NT2/D1 (cell line): ENCODE results near the gene AMOT.

ENCODE experiments used
- DNase-seq: peaks from one replicate; pipeline ENCODE4 v3.0.0-alpha.2; 2011; ENCODE audit warnings: low read depth, low spot score
- H3K27me3 ChIP-seq: 2 replicates; pipeline ENCODE4 v1.6.0; 2011; ENCODE audit warnings: mild to moderate bottlenecking; ENCODE audit not compliant: insufficient read length, insufficient read depth
- H3K36me3 ChIP-seq: 2 replicates; pipeline ENCODE4 v1.6.1; 2011; ENCODE audit warnings: mild to moderate bottlenecking, low read length, mixed read lengths; ENCODE audit not compliant: insufficient read depth, insufficient read length
- H3K4me1 ChIP-seq: 2 replicates; pipeline ENCODE4 v1.5.1; 2011; ENCODE audit not compliant: insufficient read depth, insufficient read length
- H3K4me3 ChIP-seq: 2 replicates; pipeline ENCODE4 v1.5.1; 2011; ENCODE audit warnings: low read depth; ENCODE audit not compliant: insufficient read length
- H3K9ac ChIP-seq: 2 replicates; pipeline ENCODE4 v1.6.0; 2011; ENCODE audit warnings: low read depth; ENCODE audit not compliant: insufficient read length
- H3K9me3 ChIP-seq: 2 replicates; pipeline ENCODE4 v1.5.1; 2011; ENCODE audit warnings: mild to moderate bottlenecking, low read length; ENCODE audit not compliant: insufficient read depth
- SUZ12 ChIP-seq: IDR thresholded peaks from 2 replicates; pipeline ENCODE4 v1.6.1; 2011; ENCODE audit not compliant: insufficient read length, insufficient read depth; ENCODE audit errors: extremely low read depth
- YY1 ChIP-seq: IDR thresholded peaks from 2 replicates; pipeline ENCODE4 v1.6.1; 2011; ENCODE audit not compliant: insufficient read length, insufficient read depth
- ZNF274 ChIP-seq: IDR thresholded peaks from 2 replicates; pipeline ENCODE4 v1.6.1; 2011; ENCODE audit warnings: mild to moderate bottlenecking, low read depth, low read length

The AMOT gene

GRCh38 chrX:112827292-112827903 lies 13.2 kb downstream of the AMOT start:
- H3K9me3 ChIP-seq, result no peaks in the 10 kb centered on the region
- peaks cover 17% of the 10 kb centered on the region for H3K36me3 ChIP-seq
- H3K4me3 ChIP-seq, result no peak overlapping the region
- H3K27me3 ChIP-seq, result no peaks in the 10 kb centered on the region
- no peaks in the 10 kb centered on the region for H3K4me1 ChIP-seq
- no peak for DNase-seq
- TF ChIP-seq ZNF274, result no peak
- no peak for TF ChIP-seq YY1
- no peak for TF ChIP-seq SUZ12
- no peak overlapping the region for H3K9ac ChIP-seq

DNA sequence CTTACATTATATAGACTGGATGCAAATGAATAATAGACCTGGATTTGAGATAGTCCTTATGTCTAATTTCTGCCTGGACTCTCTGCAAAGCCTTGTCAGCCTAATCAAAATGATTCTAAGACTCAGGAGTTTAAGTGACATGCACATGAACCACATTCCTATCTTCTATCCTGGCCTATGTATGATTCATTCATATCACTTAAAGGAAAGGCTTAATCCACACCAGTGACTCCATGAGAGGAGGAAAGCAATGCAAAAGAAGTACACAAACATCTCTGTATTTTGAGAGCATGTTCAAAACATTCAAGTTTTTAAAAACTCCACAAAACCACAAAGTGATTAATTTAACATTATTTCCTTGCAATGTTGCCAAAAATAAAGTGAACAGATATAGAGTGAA lies 14.6 kb downstream of the AMOT start:
- H3K27me3 ChIP-seq, result no peaks in the 10 kb centered on the region
- H3K9ac ChIP-seq, result no peak overlapping the region
- H3K4me1 ChIP-seq, result no peaks in the 10 kb centered on the region
- DNase-seq, result no peak
- H3K36me3 ChIP-seq, result peaks cover 22% of the 10 kb centered on the region
- H3K9me3 ChIP-seq, result no peaks in the 10 kb centered on the region
- H3K4me3 ChIP-seq, result no peak overlapping the region
- TF ChIP-seq ZNF274, result no peak
- no peak for TF ChIP-seq SUZ12
- TF ChIP-seq YY1, result no peak

DNA sequence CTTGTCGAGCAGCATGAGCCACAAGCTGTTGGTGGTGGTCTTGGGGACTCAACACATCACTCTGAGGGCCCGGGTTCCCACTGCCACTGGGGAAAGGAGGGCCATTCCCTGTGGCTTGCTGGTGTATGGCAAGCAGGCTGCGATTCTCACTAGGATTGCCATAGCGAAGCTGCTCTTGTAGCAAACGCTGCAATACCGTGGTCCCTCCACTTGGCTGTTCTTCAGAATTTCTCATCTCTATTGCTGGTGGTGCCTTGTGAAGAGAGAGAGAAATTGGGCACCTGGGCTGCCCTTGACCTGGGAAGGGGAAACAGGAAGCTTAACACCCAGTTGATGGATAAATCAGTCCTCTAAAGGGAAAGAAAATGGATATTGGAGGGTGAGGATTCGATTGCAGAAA lies 17.7 kb downstream of the AMOT start:
- Histone ChIP-seq H3K4me1 (no peaks in the 10 kb centered on the region), H3K9ac (no peak overlapping the region), H3K4me3 (no peak overlapping the region), H3K36me3 (peaks cover 12% of the 10 kb centered on the region), H3K9me3 (no peaks in the 10 kb centered on the region), H3K27me3 (no peaks in the 10 kb centered on the region)
- no peak for TF ChIP-seq ZNF274
- no peak for TF ChIP-seq YY1
- TF ChIP-seq SUZ12, result no peak
- DNase-seq, result no peak

- Histone ChIP-seq H3K4me1 (no peaks in the 10 kb centered on the region), H3K9ac (no peak overlapping the region), H3K36me3 (peaks cover 13% of the 10 kb centered on the region), H3K4me3 (no peak overlapping the region), H3K9me3 (no peaks in the 10 kb centered on the region), H3K27me3 (no peaks in the 10 kb centered on the region)
- DNase-seq, result no peak
- TF ChIP-seq YY1 (no peak), SUZ12 (no peak), ZNF274 (no peak)
Observed at GRCh38 chrX:112820364-112821268, 20.0 kb downstream of the AMOT start.

GRCh38 chrX:112819813-112820212 lies 20.8 kb downstream of the AMOT start:
- H3K27me3 ChIP-seq, result no peaks in the 10 kb centered on the region
- H3K9ac ChIP-seq, result no peak overlapping the region
- TF ChIP-seq ZNF274 (no peak), SUZ12 (no peak), YY1 (no peak)
- no peak overlapping the region for H3K4me3 ChIP-seq
- no peaks in the 10 kb centered on the region for H3K9me3 ChIP-seq
- no peaks in the 10 kb centered on the region for H3K4me1 ChIP-seq
- no peak for DNase-seq
- H3K36me3 ChIP-seq, result peaks cover 13% of the 10 kb centered on the region

DNA sequence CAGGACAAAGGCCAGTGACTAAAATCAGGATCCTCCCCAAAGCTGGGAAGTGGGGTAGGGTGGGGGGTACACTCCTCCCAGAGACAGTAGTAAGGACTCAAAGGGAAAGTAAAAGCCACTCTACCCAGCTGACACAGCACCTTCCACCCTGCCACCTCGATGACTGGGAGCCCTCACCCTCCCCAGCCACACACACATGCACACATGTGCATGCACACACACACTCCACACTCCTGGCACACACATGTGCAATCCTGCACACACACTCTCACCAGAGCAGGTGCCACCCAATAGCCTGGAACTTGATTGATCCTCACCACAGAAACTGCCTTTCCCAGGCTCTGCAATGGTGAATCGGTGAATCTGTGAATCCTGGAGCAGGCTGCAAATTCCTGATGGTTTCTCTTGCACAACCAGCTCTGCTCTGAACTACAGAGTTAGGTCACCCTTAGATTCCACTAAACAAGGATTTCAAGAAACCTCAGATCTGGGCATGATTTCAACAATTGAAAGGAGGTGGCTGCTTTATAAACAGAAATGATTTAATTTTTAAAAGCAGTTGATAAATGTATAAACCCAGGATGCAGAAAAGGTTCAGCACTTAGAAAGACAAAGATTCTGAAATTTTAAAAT lies 21.5 kb downstream of the AMOT start:
- H3K36me3 ChIP-seq, result peaks cover 13% of the 10 kb centered on the region
- H3K9me3 ChIP-seq, result no peaks in the 10 kb centered on the region
- no peak overlapping the region for H3K9ac ChIP-seq
- no peaks in the 10 kb centered on the region for H3K27me3 ChIP-seq
- DNase-seq, result no peak
- TF ChIP-seq ZNF274, result no peak
- TF ChIP-seq SUZ12, result no peak
- no peak for TF ChIP-seq YY1
- H3K4me3 ChIP-seq, result no peak overlapping the region
- no peaks in the 10 kb centered on the region for H3K4me1 ChIP-seq
